ENCODE results near the gene CLIC6. TPM values are rescaled to one million over a fixed set of nuclear protein-coding genes. Genes with fewer than 3 reads are reported as not detected.

Gene CLIC6
- total and polyA plus RNA-seq, 2 of the 8 experiments (the other 6 are each of a cell fraction or from before 2014, with no cell fraction given): 0.42 to 1.3 TPM

DNA sequence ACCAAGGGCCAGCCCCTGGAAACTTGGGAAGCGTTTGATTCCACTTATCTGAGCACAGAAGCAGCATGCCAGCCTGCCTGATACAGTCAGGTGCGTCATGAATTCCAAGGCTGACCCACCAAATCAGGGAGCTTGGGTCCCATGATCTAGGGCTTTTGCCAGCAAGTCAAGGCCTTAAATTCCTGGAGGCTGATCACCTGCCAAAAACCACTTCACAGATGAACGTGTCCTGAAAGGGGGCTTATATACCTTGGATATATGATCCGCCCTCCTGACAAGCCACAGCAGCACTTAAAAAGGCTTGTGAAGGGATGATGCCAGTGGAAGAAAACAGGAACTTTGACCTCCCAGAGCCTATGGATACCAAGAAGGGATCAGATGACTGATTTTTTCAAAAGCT, 24.0 kb upstream of the CLIC6 start (continued):
- TF ChIP-seq BCL11A (IDR thresholded peaks at IDR 0.05; ENCODE audit: low read depth in 2 of 2, low read length in 2 of 2): no peak
- TF ChIP-seq TEAD4 (IDR thresholded peaks at IDR 0.05; ENCODE audit: low read depth, low read length): no peak
- no peak for TF ChIP-seq CBX5 (IDR thresholded peaks at IDR 0.05; ENCODE audit: low read depth, low read length)
- no peak for TF ChIP-seq SP1 (IDR thresholded peaks at IDR 0.05; ENCODE audit: low read depth, low read length)
- no peak for TF ChIP-seq TAF7 (optimal IDR thresholded peaks at IDR 0.05; ENCODE audit: borderline replicate concordance, low read depth, low read length)
- TF ChIP-seq CHD2 (IDR thresholded peaks at IDR 0.05; ENCODE audit: low read length): no peak
- TF ChIP-seq GTF2F1 (IDR thresholded peaks at IDR 0.05; ENCODE audit: borderline replicate concordance, low read depth, low read length): no peak
